ENCODE data around the gene ANKRD18B. TPM values are rescaled to one million over a fixed set of nuclear protein-coding genes. Genes with fewer than 3 reads are reported as not detected.
"Not testable (repeated sequence)": the region's sequence is repeated elsewhere in the genome, so short reads cannot be mapped to it uniquely, and the experiment has no call there.

ANKRD18B gene
- total and polyA plus RNA-seq, 5 donors from 2014 or later = not detected

DNA sequence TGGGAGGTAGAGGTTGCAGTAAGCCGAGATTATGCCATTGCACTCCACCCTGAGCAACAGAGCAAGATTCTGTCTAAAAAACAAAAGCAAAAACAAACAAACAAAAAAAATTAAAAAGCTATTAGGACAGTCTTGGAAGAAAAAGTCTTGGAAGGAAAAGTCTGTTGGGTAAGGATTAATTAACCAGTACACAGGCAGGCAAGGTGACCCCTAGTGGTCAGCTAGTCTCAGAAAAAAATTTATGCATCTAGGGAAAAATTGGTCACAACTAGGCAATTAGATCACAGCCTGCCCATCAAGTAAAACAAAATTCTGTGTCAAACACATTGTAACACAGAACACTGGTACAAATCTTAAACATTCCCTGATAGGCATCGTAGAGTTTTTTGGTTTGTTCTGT is 6.7 kb upstream of the ANKRD18B start:
- H3K27ac ChIP-seq (ENCODE audit: insufficient read depth, low read length, poor library complexity, severe bottlenecking) = no peak overlapping the region
- ATAC-seq (ENCODE audit: low read depth in 2 of 2) (no peak), DNase-seq (peak in 1 of 3 donors; percentile 17)
- peaks cover 0 to 4% (median 0%) of the 10 kb centered on the region in 7 donors for H3K9me3 Mint-ChIP-seq
- H3K4me3 ChIP-seq (ENCODE audit: low read depth, low read length) = no peak overlapping the region
- H3K36me3 ChIP-seq (ENCODE audit: control insufficient read depth, insufficient read depth, low read length) = no peaks in the 10 kb centered on the region
- peaks cover 71% of the 10 kb centered on the region for H3K27me3 Mint-ChIP-seq
- no peak overlapping the region for H3K27ac Mint-ChIP-seq
- H3K36me3 Mint-ChIP-seq = no peaks in the 10 kb centered on the region
- H3K4me3 Mint-ChIP-seq = no peak overlapping the region
- H3K4me1 ChIP-seq (ENCODE audit: control insufficient read depth, insufficient read depth, low read length, poor library complexity, severe bottlenecking) = no peaks in the 10 kb centered on the region
- H3K4me1 Mint-ChIP-seq = no peaks in the 10 kb centered on the region
- H3K27me3 ChIP-seq (ENCODE audit: control insufficient read depth, insufficient read depth, low read length) = peaks cover 4% of the 10 kb centered on the region
- no peaks in the 10 kb centered on the region for H3K9me3 ChIP-seq (ENCODE audit: control insufficient read depth in 2 of 2, low read length in 2 of 2)

DNA sequence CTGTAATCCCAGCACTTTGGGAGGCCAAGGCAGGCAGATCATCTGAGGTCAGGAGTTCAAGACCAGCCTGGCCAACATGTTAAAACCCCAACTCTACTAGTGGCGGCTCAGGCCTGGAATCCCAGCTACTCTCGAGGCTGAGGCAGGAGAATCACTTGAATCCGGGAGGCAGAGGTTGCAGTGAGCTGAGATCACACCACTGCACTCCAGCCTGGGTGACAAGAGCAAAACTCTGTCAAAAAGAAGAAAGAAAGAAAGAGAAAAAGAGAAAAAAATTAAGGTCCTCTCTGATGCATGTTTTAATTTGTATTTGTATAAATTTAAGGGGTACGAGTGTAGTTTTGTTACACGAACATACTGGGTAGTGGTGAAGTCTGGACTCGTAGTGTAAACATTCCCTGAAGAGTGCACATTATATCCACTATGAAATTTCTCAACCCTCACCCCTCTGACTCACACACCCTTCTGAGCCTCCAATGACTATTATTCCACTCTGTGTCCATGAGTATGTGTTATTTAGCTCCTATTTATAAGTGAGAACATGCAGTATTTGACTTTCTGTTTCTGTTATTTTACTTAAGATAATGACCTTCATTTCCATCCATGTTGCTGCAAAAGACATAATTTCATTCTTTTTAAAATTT is 6.0 kb upstream of the ANKRD18B start:
- not testable (repeated sequence) for H3K27me3 ChIP-seq (ENCODE audit: control insufficient read depth, insufficient read depth, low read length); H3K36me3 ChIP-seq (ENCODE audit: control insufficient read depth, insufficient read depth, low read length); DNase-seq; H3K9me3 ChIP-seq (ENCODE audit: control insufficient read depth in 2 of 2, low read length in 2 of 2); H3K4me1 Mint-ChIP-seq; H3K4me3 Mint-ChIP-seq; H3K4me1 ChIP-seq (ENCODE audit: control insufficient read depth, insufficient read depth, low read length, poor library complexity, severe bottlenecking); ATAC-seq (ENCODE audit: low read depth in 2 of 2); H3K27ac Mint-ChIP-seq; H3K4me3 ChIP-seq (ENCODE audit: low read depth, low read length); H3K27ac ChIP-seq (ENCODE audit: insufficient read depth, low read length, poor library complexity, severe bottlenecking); H3K36me3 Mint-ChIP-seq; H3K9me3 Mint-ChIP-seq
- peaks cover 71% of the 10 kb centered on the region for H3K27me3 Mint-ChIP-seq

DNA sequence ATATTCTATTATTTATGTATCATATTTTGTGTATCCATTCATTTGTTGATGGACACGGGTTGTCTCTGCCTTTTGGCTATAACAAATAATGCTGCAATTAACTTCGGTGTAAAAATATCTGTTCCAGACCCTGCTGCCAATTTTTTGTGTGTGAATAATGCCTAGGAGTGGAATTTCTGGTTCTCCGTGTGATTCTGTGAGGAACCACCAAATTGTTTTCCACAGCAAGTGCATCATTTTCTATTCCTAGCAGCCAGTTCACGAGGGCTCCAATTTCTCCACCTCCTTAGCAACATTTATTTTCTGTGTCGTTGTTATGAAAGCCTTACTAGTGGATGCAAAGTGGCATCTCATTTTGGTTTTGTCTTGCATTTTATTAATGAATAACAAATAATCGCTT is 2.2 kb upstream of the ANKRD18B start:
- H3K4me3 Mint-ChIP-seq; H3K27ac Mint-ChIP-seq; H3K27ac ChIP-seq (ENCODE audit: insufficient read depth, low read length, poor library complexity, severe bottlenecking); H3K9me3 ChIP-seq (ENCODE audit: control insufficient read depth in 2 of 2, low read length in 2 of 2); DNase-seq; H3K36me3 ChIP-seq (ENCODE audit: control insufficient read depth, insufficient read depth, low read length); ATAC-seq (ENCODE audit: low read depth in 2 of 2); H3K36me3 Mint-ChIP-seq; H3K4me3 ChIP-seq (ENCODE audit: low read depth, low read length); H3K4me1 ChIP-seq (ENCODE audit: control insufficient read depth, insufficient read depth, low read length, poor library complexity, severe bottlenecking); H3K9me3 Mint-ChIP-seq: not testable (repeated sequence)
- peaks cover 12% of the 10 kb centered on the region for H3K27me3 ChIP-seq (ENCODE audit: control insufficient read depth, insufficient read depth, low read length)
- peaks cover 70% of the 10 kb centered on the region for H3K27me3 Mint-ChIP-seq
- peaks cover 0 to 13% (median 5%) of the 10 kb centered on the region in 4 donors for H3K4me1 Mint-ChIP-seq

DNA sequence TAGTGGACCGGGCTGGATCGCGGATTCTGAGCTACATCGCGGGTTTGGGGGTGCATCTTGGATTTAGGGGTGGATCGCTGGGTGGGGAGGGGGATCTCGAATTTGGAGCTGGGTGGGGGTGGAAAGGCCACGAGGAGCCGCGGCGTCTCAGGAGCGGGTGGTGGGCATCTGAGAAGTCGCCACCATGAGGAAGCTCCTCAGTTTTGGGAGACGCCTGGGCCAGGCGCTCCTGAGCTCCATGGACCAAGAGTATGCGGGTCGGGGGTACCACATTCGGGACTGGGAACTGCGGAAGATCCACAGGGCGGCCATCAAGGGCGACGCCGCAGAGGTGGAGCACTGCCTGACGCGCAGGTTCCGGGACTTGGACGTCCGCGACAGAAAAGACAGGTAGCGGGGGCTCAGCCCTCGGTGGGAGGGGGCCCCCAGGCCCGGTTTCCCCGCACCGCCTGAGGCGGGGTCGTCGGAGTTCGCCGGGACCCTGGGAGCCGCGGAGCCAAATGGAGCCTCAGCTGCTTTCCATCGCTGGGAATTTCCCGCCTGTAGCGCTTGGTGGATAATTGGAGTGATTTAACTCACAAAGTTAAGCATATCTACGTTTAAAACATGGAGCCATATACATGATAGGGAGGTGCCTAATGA is 376 bp downstream of the ANKRD18B start:
- H3K27ac Mint-ChIP-seq = peak overlapping the region in 1 of 3 donors; percentile 87
- no peak for ATAC-seq (ENCODE audit: low read depth in 2 of 2)
- Histone ChIP-seq H3K4me1 (ENCODE audit: control insufficient read depth, insufficient read depth, low read length, poor library complexity, severe bottlenecking) (peaks cover 5% of the 10 kb centered on the region), H3K9me3 (ENCODE audit: control insufficient read depth in 2 of 2, low read length in 2 of 2) (no peaks in the 10 kb centered on the region), H3K27ac (ENCODE audit: insufficient read depth, low read length, poor library complexity, severe bottlenecking) (no peak overlapping the region), H3K4me3 (ENCODE audit: low read depth, low read length) (no peak overlapping the region), H3K36me3 (ENCODE audit: control insufficient read depth, insufficient read depth, low read length) (no peaks in the 10 kb centered on the region), H3K27me3 (ENCODE audit: control insufficient read depth, insufficient read depth, low read length) (peaks cover 12% of the 10 kb centered on the region)
- peaks cover 0 to 13% (median 5%) of the 10 kb centered on the region in 4 donors for H3K4me1 Mint-ChIP-seq
- DNase-seq = peak in 1 of 3 donors; percentile 12
- H3K4me3 Mint-ChIP-seq = peak overlapping the region in 2 of 4 donors; percentile 76 to 80
- H3K36me3 Mint-ChIP-seq = no peaks in the 10 kb centered on the region
- peaks cover 0 to 2% (median 0%) of the 10 kb centered on the region in 7 donors for H3K9me3 Mint-ChIP-seq
- H3K27me3 Mint-ChIP-seq = peaks cover 72% of the 10 kb centered on the region

DNA sequence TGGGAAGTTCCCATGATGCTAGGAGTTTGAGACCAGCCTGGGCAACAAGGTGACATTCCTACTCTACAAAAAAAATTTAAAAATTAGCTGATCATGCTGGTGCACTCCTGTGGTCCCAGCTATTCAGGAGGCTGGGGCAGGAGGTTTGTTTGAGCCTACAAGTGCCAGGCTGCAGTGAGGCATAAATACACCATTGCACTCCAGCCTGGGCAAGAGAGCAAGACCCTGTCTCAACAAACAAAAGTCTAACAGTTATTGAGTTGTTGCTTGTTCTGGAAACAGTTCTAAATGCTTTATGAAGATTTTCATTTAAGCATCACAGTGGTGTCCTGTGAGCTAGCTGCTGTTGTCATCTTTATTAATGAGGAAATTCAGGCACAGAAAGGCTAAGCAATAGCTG is 4.0 kb downstream of the ANKRD18B start:
- not testable (repeated sequence) for H3K36me3 Mint-ChIP-seq; H3K4me1 ChIP-seq (ENCODE audit: control insufficient read depth, insufficient read depth, low read length, poor library complexity, severe bottlenecking); H3K9me3 Mint-ChIP-seq; H3K36me3 ChIP-seq (ENCODE audit: control insufficient read depth, insufficient read depth, low read length); H3K4me3 ChIP-seq (ENCODE audit: low read depth, low read length); H3K9me3 ChIP-seq (ENCODE audit: control insufficient read depth in 2 of 2, low read length in 2 of 2); H3K27me3 ChIP-seq (ENCODE audit: control insufficient read depth, insufficient read depth, low read length); DNase-seq; H3K27ac Mint-ChIP-seq; H3K4me3 Mint-ChIP-seq; ATAC-seq (ENCODE audit: low read depth in 2 of 2); H3K27ac ChIP-seq (ENCODE audit: insufficient read depth, low read length, poor library complexity, severe bottlenecking)
- H3K27me3 Mint-ChIP-seq = peaks cover 58% of the 10 kb centered on the region
- peaks cover 0 to 13% (median 4%) of the 10 kb centered on the region in 4 donors for H3K4me1 Mint-ChIP-seq

DNA sequence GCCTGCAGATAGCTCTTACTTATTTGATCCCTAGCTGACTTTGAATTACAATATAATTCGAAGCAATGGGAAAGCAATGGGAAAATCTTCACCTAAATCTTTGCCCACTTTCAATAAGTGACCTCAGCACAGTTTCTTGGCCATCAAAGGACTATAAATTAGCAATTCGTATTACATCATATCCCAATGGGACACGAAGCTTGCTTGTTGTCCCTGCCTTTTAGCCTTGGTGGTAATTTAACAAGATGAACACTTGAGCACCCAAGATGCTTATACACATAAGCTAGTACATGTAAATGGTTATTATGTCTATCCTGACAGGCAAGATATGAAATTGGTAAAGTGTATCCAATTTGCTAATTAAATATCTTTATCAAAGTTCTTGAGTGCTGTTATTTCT is 9.9 kb downstream of the ANKRD18B start:
- not testable (repeated sequence) for H3K4me1 ChIP-seq (ENCODE audit: control insufficient read depth, insufficient read depth, low read length, poor library complexity, severe bottlenecking); H3K4me3 Mint-ChIP-seq; H3K27ac Mint-ChIP-seq; H3K9me3 Mint-ChIP-seq; H3K36me3 Mint-ChIP-seq; H3K27ac ChIP-seq (ENCODE audit: insufficient read depth, low read length, poor library complexity, severe bottlenecking); ATAC-seq (ENCODE audit: low read depth in 2 of 2); H3K4me1 Mint-ChIP-seq; H3K27me3 ChIP-seq (ENCODE audit: control insufficient read depth, insufficient read depth, low read length); H3K4me3 ChIP-seq (ENCODE audit: low read depth, low read length); DNase-seq; H3K9me3 ChIP-seq (ENCODE audit: control insufficient read depth in 2 of 2, low read length in 2 of 2); H3K36me3 ChIP-seq (ENCODE audit: control insufficient read depth, insufficient read depth, low read length)
- peaks cover 25% of the 10 kb centered on the region for H3K27me3 Mint-ChIP-seq

DNA sequence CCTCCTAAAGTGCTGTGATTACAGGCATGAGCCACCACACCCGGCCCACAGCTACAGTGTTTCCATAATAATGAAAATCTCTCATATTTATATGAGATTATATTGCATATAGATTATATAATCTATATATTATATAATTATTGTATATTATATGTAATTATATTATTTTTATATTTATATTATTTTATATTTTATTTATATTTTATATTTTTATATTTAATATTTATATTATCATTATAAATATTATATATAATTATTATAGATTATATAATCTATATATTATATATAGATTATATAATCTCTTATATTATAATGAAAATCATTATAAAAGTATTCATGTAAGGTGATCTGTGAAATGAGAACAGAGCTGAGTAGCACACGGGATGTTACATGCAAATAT is 11.5 kb downstream of the ANKRD18B start:
- H3K27me3 ChIP-seq (ENCODE audit: control insufficient read depth, insufficient read depth, low read length) = no peaks in the 10 kb centered on the region
- Mint-ChIP-seq H3K27me3 (peaks cover 15% of the 10 kb centered on the region), H3K9me3 (no peaks in the 10 kb centered on the region), H3K36me3 (no peaks in the 10 kb centered on the region), H3K4me3 (no peak overlapping the region), H3K4me1 (no peaks in the 10 kb centered on the region), H3K27ac (no peak overlapping the region)
- H3K36me3 ChIP-seq (ENCODE audit: control insufficient read depth, insufficient read depth, low read length) = no peaks in the 10 kb centered on the region
- ATAC-seq (ENCODE audit: low read depth in 2 of 2) (no peak), DNase-seq (no peak)
- no peaks in the 10 kb centered on the region for H3K4me1 ChIP-seq (ENCODE audit: control insufficient read depth, insufficient read depth, low read length, poor library complexity, severe bottlenecking)
- no peak overlapping the region for H3K27ac ChIP-seq (ENCODE audit: insufficient read depth, low read length, poor library complexity, severe bottlenecking)
- no peaks in the 10 kb centered on the region for H3K9me3 ChIP-seq (ENCODE audit: control insufficient read depth in 2 of 2, low read length in 2 of 2)
- no peak overlapping the region for H3K4me3 ChIP-seq (ENCODE audit: low read depth, low read length)

DNA sequence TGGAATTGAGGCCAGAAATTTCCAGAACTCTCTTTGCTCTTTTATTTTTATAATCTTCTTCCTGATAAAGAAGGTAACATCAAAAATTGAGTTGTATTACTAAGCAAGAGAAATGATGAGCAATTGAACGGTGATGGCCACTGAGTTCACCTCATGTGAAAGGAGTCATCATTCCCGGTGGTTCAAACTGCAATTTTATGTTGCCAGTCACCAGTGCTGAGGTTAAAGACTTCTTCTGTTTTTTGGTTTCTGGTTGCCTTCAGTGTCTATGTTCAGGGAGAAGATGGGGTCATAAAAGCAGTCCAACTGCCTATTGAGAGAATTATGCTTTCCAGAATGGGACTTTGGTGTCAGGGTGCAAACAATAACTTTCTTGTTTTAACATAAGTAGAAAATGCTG is 19.4 kb downstream of the ANKRD18B start:
- H3K36me3 ChIP-seq (ENCODE audit: control insufficient read depth, insufficient read depth, low read length); H3K4me3 ChIP-seq (ENCODE audit: low read depth, low read length); H3K27ac Mint-ChIP-seq; H3K4me1 ChIP-seq (ENCODE audit: control insufficient read depth, insufficient read depth, low read length, poor library complexity, severe bottlenecking); H3K27me3 ChIP-seq (ENCODE audit: control insufficient read depth, insufficient read depth, low read length); H3K4me1 Mint-ChIP-seq; DNase-seq; H3K27ac ChIP-seq (ENCODE audit: insufficient read depth, low read length, poor library complexity, severe bottlenecking); H3K4me3 Mint-ChIP-seq; H3K9me3 Mint-ChIP-seq; ATAC-seq (ENCODE audit: low read depth in 2 of 2); H3K9me3 ChIP-seq (ENCODE audit: control insufficient read depth in 2 of 2, low read length in 2 of 2); H3K36me3 Mint-ChIP-seq: not testable (repeated sequence)
- peaks cover 59% of the 10 kb centered on the region for H3K27me3 Mint-ChIP-seq

All from CD4-positive, CD25-positive, alpha-beta regulatory T cell (primary cell).